Measurements from ENCODE around the gene IRS2.

GRCh38 chr13:109719962-109720646, 66.3 kb downstream of the IRS2 start:
- TF ChIP-seq GATA2 (IDR thresholded peaks at IDR 0.05; ENCODE audit: low read depth, low read length) (no peak), GATA3 (IDR thresholded peaks at IDR 0.05; ENCODE audit: low read depth, low read length) (no peak)
